Activated B cell treated with CpG ODN at 0.5 μM for 24 hours (primary cell): ENCODE data around the gene CFD. TPM values are rescaled to one million over a fixed set of nuclear protein-coding genes. Genes with fewer than 3 reads are reported as not detected.

Experiments used
- ATAC-seq: fragments of 200-7000 bp; cut with Tn5 transposase; one replicate; pipeline ENCODE4 v1.10.0; 2021; ENCODE audit warnings: low read depth, mild to moderate bottlenecking, moderate library complexity
- CTCF ChIA-PET: fragments of 350-600 bp; sonication (Branson Sonifier 250); formaldehyde crosslinking; loops from one replicate; lab custom pipeline; 2021; ENCODE audit warnings: antibody characterized with exemption; lab: Charles Lee
- POLR2A ChIA-PET: fragments of 350-600 bp; sonication (Branson Sonifier 250); formaldehyde crosslinking; loops from one replicate; lab custom pipeline; 2021; ENCODE audit warnings: antibody characterized with exemption; lab: Charles Lee
- DNase-seq: peaks from one replicate; pipeline ENCODE4 v3.0.0; 2022
- H3K27ac Mint-ChIP-seq: one replicate; pipeline ENCODE4 v1.8.0; 2020; ENCODE audit warnings: mixed read lengths
- H3K27me3 Mint-ChIP-seq: one replicate; pipeline ENCODE4 v1.8.0; 2021; ENCODE audit warnings: mixed read lengths
- H3K36me3 Mint-ChIP-seq: one replicate; pipeline ENCODE4 v1.8.0; 2021; ENCODE audit warnings: low read depth, mixed read lengths
- H3K4me1 Mint-ChIP-seq: one replicate; pipeline ENCODE4 v1.8.0; 2021; ENCODE audit warnings: mixed read lengths
- H3K4me3 Mint-ChIP-seq: one replicate; pipeline ENCODE4 v1.8.0; 2020; ENCODE audit warnings: mild to moderate bottlenecking, mixed read lengths
- H3K9me3 Mint-ChIP-seq: one replicate; pipeline ENCODE4 v1.8.0; 2020; ENCODE audit warnings: mixed read lengths
- CTCF ChIP-seq: fragments of 200-600 bp; IDR thresholded peaks from one replicate; pipeline ENCODE4 v1.8.0; 2022; ENCODE audit warnings: antibody characterized with exemption, mild to moderate bottlenecking
- intact Hi-C: fragments of 100-400 bp; cut with micrococcal nuclease; formaldehyde crosslinking; loops from one replicate; pipeline ENCODE4 v1.15.1; 2024
- total RNA-seq: library from RNA; stranded (reverse); gene quantifications from 2 replicates; pipeline ENCODE4 v1.2.3, GENCODE V29; 2022

Gene CFD
- total RNA-seq, 1 donor from 2014 or later = not detected

GRCh38 chr19:907183-907853 lies 47.9 kb downstream of the CFD start:
- no peak for TF ChIP-seq CTCF
- Mint-ChIP-seq H3K4me3 (peak overlapping the region; percentile 80), H3K4me1 (peaks cover 73% of the 10 kb centered on the region), H3K27me3 (no peaks in the 10 kb centered on the region), H3K27ac (peak overlapping the region; percentile 99), H3K9me3 (no peaks in the 10 kb centered on the region), H3K36me3 (peaks cover 23% of the 10 kb centered on the region)
- DNase-seq = peak; percentile 70
- intact Hi-C loops = loop anchor here (5.0 kb wide), 3 partner anchors 110 to 355 kb away; partner anchors contain the start of gene PTBP1
- ChIA-PET POLR2A (interaction anchor here (0.6 to 9.8 kb wide), 18 partner anchors 9 to 368 kb away, joined by 3 to 213 read pairs (median 5); partner anchors contain the start of genes CIRBP, FAM174C, MED16 and RNU6-2), CTCF (interaction anchor here (0.6 to 2.5 kb wide), 6 partner anchors 9 to 51 kb away, joined by 3 to 16 read pairs (median 6); partner anchors contain the start of genes MED16 and RNU6-9)
- peak; percentile 49 for ATAC-seq

GRCh38 chr19:911197-912033 lies 52.0 kb downstream of the CFD start:
- peak overlapping the region; percentile 72 for H3K4me3 Mint-ChIP-seq
- no peak for ATAC-seq
- intact Hi-C loops = no loop called here
- ChIA-PET CTCF (interaction anchor here (1.3 kb wide), 1 partner anchor 333 kb away, joined by 3 read pairs; no protein-coding TSS in a partner anchor), POLR2A (interaction anchor here (5.9 to 9.8 kb wide), 2 partner anchors 16 to 48 kb away, joined by 52 to 213 read pairs; partner anchors contain the start of genes MED16 and RNU6-9)
- no peaks in the 10 kb centered on the region for H3K27me3 Mint-ChIP-seq
- no peaks in the 10 kb centered on the region for H3K9me3 Mint-ChIP-seq
- H3K27ac Mint-ChIP-seq = peak overlapping the region; percentile 79
- H3K4me1 Mint-ChIP-seq = peaks cover 52% of the 10 kb centered on the region
- H3K36me3 Mint-ChIP-seq = peaks cover 16% of the 10 kb centered on the region
- no peak for TF ChIP-seq CTCF
- DNase-seq = no peak

GRCh38 chr19:912181-913079 lies 53.0 kb downstream of the CFD start:
- H3K4me3 Mint-ChIP-seq = peak overlapping the region; percentile 89
- H3K36me3 Mint-ChIP-seq = peaks cover 13% of the 10 kb centered on the region
- CTCF ChIA-PET = interaction anchor here (2.4 kb wide), 1 partner anchor 48 kb away, joined by 7 read pairs; no protein-coding TSS in a partner anchor
- H3K27me3 Mint-ChIP-seq = no peaks in the 10 kb centered on the region
- ATAC-seq (no peak), DNase-seq (no peak)
- H3K4me1 Mint-ChIP-seq = peaks cover 42% of the 10 kb centered on the region
- H3K9me3 Mint-ChIP-seq = no peaks in the 10 kb centered on the region
- TF ChIP-seq CTCF = no peak
- POLR2A ChIA-PET = interaction anchor here (1.0 to 2.8 kb wide), 3 partner anchors 19 to 71 kb away, joined by 3 to 16 read pairs (median 11); partner anchors contain the start of genes MED16, RNU6-9 and WDR18
- intact Hi-C loops = no loop called here
- H3K27ac Mint-ChIP-seq = peak overlapping the region; percentile 86

Other genes with a start within 250 kb of the CFD start
- gene POLRMT, start 226.1 kb upstream of the CFD start, total RNA-seq = 54.7 and 58.2 TPM in 2 replicates
- gene FGF22, start 219.8 kb upstream of the CFD start, total RNA-seq = 0.64 and 0.73 TPM in 2 replicates
- gene RNF126, start 196.4 kb upstream of the CFD start, total RNA-seq = 75.9 and 82.7 TPM in 2 replicates
- gene FSTL3, start 183.3 kb upstream of the CFD start, total RNA-seq = 2.1 and 2.2 TPM in 2 replicates
- not detected in 2 replicates for gene PRSS57, start 164.2 kb upstream of the CFD start, total RNA-seq
- not detected in 2 replicates for gene PALM, start 150.7 kb upstream of the CFD start, total RNA-seq
- gene MISP, start 108.6 kb upstream of the CFD start, total RNA-seq = not detected in 2 replicates
- 404 and 417 TPM in 2 replicates for gene PTBP1, start 62.2 kb upstream of the CFD start, total RNA-seq
- not detected in 2 replicates for gene PLPPR3, start 37.7 kb upstream of the CFD start, total RNA-seq
- 0.20 and 1.3 TPM in 2 replicates for gene AZU1, start 31.8 kb upstream of the CFD start, total RNA-seq
- gene PRTN3, start 18.7 kb upstream of the CFD start, total RNA-seq = not detected in 2 replicates
- gene ELANE, start 7.4 kb upstream of the CFD start, total RNA-seq = not detected in 2 replicates
- 76.1 and 79.3 TPM in 2 replicates for gene MED16, start 33.5 kb downstream of the CFD start, total RNA-seq
- gene RNU6-9, start 33.8 kb downstream of the CFD start, total RNA-seq = not detected in 2 replicates
- gene R3HDM4, start 53.6 kb downstream of the CFD start, total RNA-seq = 174 and 189 TPM in 2 replicates
- 0.49 TPM in 2 replicates for gene KISS1R, start 57.7 kb downstream of the CFD start, total RNA-seq
- 67.7 and 74.9 TPM in 2 replicates for gene ARID3A, start 66.4 kb downstream of the CFD start, total RNA-seq
- 66.5 and 84.7 TPM in 2 replicates for gene WDR18, start 124.7 kb downstream of the CFD start, total RNA-seq
- 0.11 TPM in 1 of 2 replicates, not detected in the other for gene GRIN3B, start 140.8 kb downstream of the CFD start, total RNA-seq
- 223 and 257 TPM in 2 replicates for gene TMEM259, start 161.5 kb downstream of the CFD start, total RNA-seq
- gene RNU6-2, start 161.9 kb downstream of the CFD start, total RNA-seq = not detected in 2 replicates
- 352 and 371 TPM in 2 replicates for gene CNN2, start 166.9 kb downstream of the CFD start, total RNA-seq
- 164 and 188 TPM in 2 replicates for gene ABCA7, start 180.4 kb downstream of the CFD start, total RNA-seq
- gene ARHGAP45, start 207.5 kb downstream of the CFD start, total RNA-seq = 266 and 312 TPM in 2 replicates
- gene POLR2E, start 235.7 kb downstream of the CFD start, total RNA-seq = 173 and 184 TPM in 2 replicates
- 213 and 218 TPM in 2 replicates for gene GPX4, start 244.3 kb downstream of the CFD start, total RNA-seq